HepG2 (cell line): ENCODE results near the gene NOC4L. TPM values are rescaled to one million over a fixed set of nuclear protein-coding genes. Genes with fewer than 3 reads are reported as not detected.
A peak's percentile ranks its signal among the peaks of the same experiment; 100 is the strongest.

Source experiments
- BHLHE40 ChIP-seq: IDR thresholded peaks from 2 replicates; pipeline ENCODE4 v1.6.1; 2011; ENCODE audit warnings: low read length, improper control_type of control experiment
- ELF3 ChIP-seq: IDR thresholded peaks from 2 replicates; pipeline ENCODE4 v1.6.1; 2016; ENCODE audit warnings: missing genetic modification reagents, missing compliant biosample characterization
- JDP2 ChIP-seq: sonication (generic); formaldehyde crosslinking; IDR thresholded peaks from 2 replicates; pipeline ENCODE4 v1.8.1; 2022; ENCODE audit warnings: missing genetic modification reagents, borderline replicate concordance
- MEIS2 ChIP-seq: sonication (generic); formaldehyde crosslinking; IDR thresholded peaks from 2 replicates; pipeline ENCODE4 v1.9.0; 2021; ENCODE audit warnings: mild to moderate bottlenecking, missing genetic modification reagents
- MTERF4 ChIP-seq: sonication (generic); formaldehyde crosslinking; IDR thresholded peaks from 2 replicates; pipeline ENCODE4 v1.8.0; 2023; ENCODE audit warnings: mild to moderate bottlenecking, missing genetic modification reagents
- MYPOP ChIP-seq: sonication (generic); formaldehyde crosslinking; IDR thresholded peaks from 2 replicates; pipeline ENCODE4 v1.8.1; 2023; ENCODE audit warnings: mild to moderate bottlenecking, moderate library complexity, missing genetic modification reagents
- NCOA1 ChIP-seq: sonication (generic); formaldehyde crosslinking; IDR thresholded peaks from 2 replicates; pipeline ENCODE4 v1.9.0; 2021; ENCODE audit warnings: missing genetic modification reagents
- NCOA5 ChIP-seq: sonication (generic); formaldehyde crosslinking; IDR thresholded peaks from 2 replicates; pipeline ENCODE4 v1.4.0; 2020; ENCODE audit warnings: missing genetic modification reagents
- PCBP2 ChIP-seq: fragments of 200-400 bp; formaldehyde crosslinking; optimal IDR thresholded peaks from 2 replicates; pipeline ENCODE3; 2018; ENCODE audit warnings: low read length, low read depth; ENCODE audit not compliant: poor library complexity, severe bottlenecking
- PHB2 ChIP-seq: fragments of 450-650 bp; IDR thresholded peaks from 2 replicates; pipeline ENCODE4 v1.6.1; 2018; ENCODE audit not compliant: partially characterized antibody
- PHF21A ChIP-seq: sonication (generic); formaldehyde crosslinking; IDR thresholded peaks from 2 replicates; pipeline ENCODE4 v1.5.0; 2020; ENCODE audit warnings: mild to moderate bottlenecking, missing genetic modification reagents
- RXRB ChIP-seq: IDR thresholded peaks from 2 replicates; pipeline ENCODE4 v1.6.1; 2016; ENCODE audit warnings: borderline replicate concordance, missing genetic modification reagents, missing compliant biosample characterization
- SETDB1 ChIP-seq: sonication (generic); formaldehyde crosslinking; IDR thresholded peaks from 2 replicates; pipeline ENCODE4 v1.5.1; 2020; ENCODE audit warnings: missing genetic modification reagents, mild to moderate bottlenecking, borderline replicate concordance
- SIN3A ChIP-seq: IDR thresholded peaks from 2 replicates; pipeline ENCODE4 v1.6.1; 2011; ENCODE audit warnings: low read depth, mild to moderate bottlenecking, control low read depth, low read length, borderline replicate concordance
- SIX1 ChIP-seq: sonication (generic); formaldehyde crosslinking; IDR thresholded peaks from 2 replicates; pipeline ENCODE4 v1.4.0; 2020; ENCODE audit warnings: missing genetic modification reagents, borderline replicate concordance
- SPEN ChIP-seq: sonication (generic); formaldehyde crosslinking; IDR thresholded peaks from 2 replicates; pipeline ENCODE4 v1.5.1; 2020; ENCODE audit warnings: low read depth, mild to moderate bottlenecking, missing genetic modification reagents
- SRY ChIP-seq: sonication (generic); formaldehyde crosslinking; IDR thresholded peaks from 2 replicates; pipeline ENCODE4 v1.8.0; 2022; ENCODE audit warnings: mild to moderate bottlenecking, missing genetic modification reagents
- ZKSCAN8 ChIP-seq: IDR thresholded peaks from 2 replicates; pipeline ENCODE4 v1.6.1; 2016; ENCODE audit warnings: borderline replicate concordance, missing genetic modification reagents, missing compliant biosample characterization
- ZMYM3 ChIP-seq: sonication (generic); formaldehyde crosslinking; IDR thresholded peaks from 2 replicates; pipeline ENCODE4 v1.5.1; 2020; ENCODE audit warnings: mild to moderate bottlenecking, missing genetic modification reagents
- ZNF138 ChIP-seq: sonication (generic); formaldehyde crosslinking; IDR thresholded peaks from 2 replicates; pipeline ENCODE4 v1.5.0; 2020; ENCODE audit warnings: mild to moderate bottlenecking, low read depth, missing genetic modification reagents
- ZNF569 ChIP-seq: sonication (generic); formaldehyde crosslinking; IDR thresholded peaks from 2 replicates; pipeline ENCODE4 v1.5.0; 2020; ENCODE audit warnings: mild to moderate bottlenecking, missing genetic modification reagents, moderate library complexity, borderline replicate concordance
- ZSCAN9 ChIP-seq: IDR thresholded peaks from 2 replicates; pipeline ENCODE4 v1.6.1; 2016; ENCODE audit warnings: borderline replicate concordance
- polyA plus RNA-seq, 8 experiments: library from polyadenylated mRNA; depleted of rRNA in 3 of 8; stranded (reverse) in 7 of 8; unstranded in 1 of 8; fragments of >200 nt; fragmentation: Illumina TruSeq in 4 of 8; extraction: Trizol in 4 of 8; gene quantifications; 2 replicates each; pipeline versions ENCODE4 v1.2.1 to v1.2.3, GENCODE V29; 2011 to 2016; ENCODE audit warnings: low read depth in 4 of 8, missing spikeins in 1 of 8, mixed read lengths in 1 of 8; ENCODE audit not compliant: insufficient read depth in 1 of 8
- total RNA-seq, 5 experiments: library from RNA; depleted of rRNA; stranded (reverse); fragments of >200 nt; fragmentation: Illumina TruSeq; extraction: Trizol; gene quantifications; 2 replicates each; pipeline ENCODE4 v1.2.3, GENCODE V29; 2016; ENCODE audit warnings: low read depth in 1 of 5
- TF ChIP-seq, protein P1 (sequence below): sonication (generic); formaldehyde crosslinking; IDR thresholded peaks from 2 replicates; pipeline ENCODE4 v1.4.0; 2020; ENCODE audit warnings: mild to moderate bottlenecking, missing genetic modification reagents
- TF ChIP-seq, protein P2 (sequence below): sonication (generic); formaldehyde crosslinking; IDR thresholded peaks from 2 replicates; pipeline ENCODE4 v1.5.0; 2020; ENCODE audit warnings: missing genetic modification reagents
- TF ChIP-seq, protein P3 (sequence below): sonication (generic); formaldehyde crosslinking; IDR thresholded peaks from 2 replicates; pipeline ENCODE4 v1.4.0; 2020; ENCODE audit warnings: mild to moderate bottlenecking, missing genetic modification reagents

NOC4L gene
- total and polyA plus RNA-seq, 2 of the 13 experiments (the other 11 are each of a cell fraction or from before 2014, with no cell fraction given), result 4.3 to 14.6 TPM

GRCh38 chr12:132153501-132154340 is 9.5 kb downstream of the NOC4L start (continued):
- TF ChIP-seq SPEN (CRISPR knock-in tag) (0 out of 2 replicates have a peak, but pooled peaks have one; percentile 29), BHLHE40 (no peak), PHF21A (CRISPR knock-in tag) (no peak), PHB2 (no peak), ZNF569 (CRISPR knock-in tag) (no peak), MYPOP (CRISPR knock-in tag) (peak; percentile 28; the same call in 1 of the 2 replicates), NCOA1 (CRISPR knock-in tag) (no peak), SRY (CRISPR knock-in tag) (no peak), ELF3 (CRISPR knock-in tag) (0 out of 2 replicates have a peak, but pooled peaks have one; percentile 22), MEIS2 (no peak), RXRB (CRISPR knock-in tag) (peak; percentile 35; the same call in 1 of the 2 replicates), SIX1 (CRISPR knock-in tag) (no peak), ZNF138 (CRISPR knock-in tag) (no peak), JDP2 (CRISPR knock-in tag) (no peak), NCOA5 (CRISPR knock-in tag) (no peak), SIN3A (no peak), SETDB1 (CRISPR knock-in tag) (peak; percentile 46; the same call in 1 of the 2 replicates), MTERF4 (CRISPR knock-in tag) (peak; percentile 82), ZSCAN9 (CRISPR knock-in tag) (peak; percentile 30; the same call in 1 of the 2 replicates), PCBP2 (no peak), ZMYM3 (peak; percentile 13; the same call in 1 of the 2 replicates), ZKSCAN8 (CRISPR knock-in tag) (no peak)
- TF ChIP-seq, protein P1, sequence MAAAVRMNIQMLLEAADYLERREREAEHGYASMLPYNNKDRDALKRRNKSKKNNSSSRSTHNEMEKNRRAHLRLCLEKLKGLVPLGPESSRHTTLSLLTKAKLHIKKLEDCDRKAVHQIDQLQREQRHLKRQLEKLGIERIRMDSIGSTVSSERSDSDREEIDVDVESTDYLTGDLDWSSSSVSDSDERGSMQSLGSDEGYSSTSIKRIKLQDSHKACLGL (CRISPR knock-in tag), result no peak
- TF ChIP-seq, protein P2, sequence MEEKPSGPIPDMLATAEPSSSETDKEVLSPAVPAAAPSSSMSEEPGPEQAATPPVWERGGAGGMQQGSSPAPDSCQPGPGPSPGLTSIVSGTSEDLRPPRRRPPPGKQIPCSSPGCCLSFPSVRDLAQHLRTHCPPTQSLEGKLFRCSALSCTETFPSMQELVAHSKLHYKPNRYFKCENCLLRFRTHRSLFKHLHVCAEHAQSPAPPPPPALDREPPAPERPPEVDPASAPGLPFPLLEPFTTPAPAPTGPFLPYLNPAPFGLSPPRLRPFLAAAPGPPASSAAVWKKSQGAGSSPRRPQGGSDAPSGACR (CRISPR knock-in tag), result no peak
- TF ChIP-seq, protein P3, sequence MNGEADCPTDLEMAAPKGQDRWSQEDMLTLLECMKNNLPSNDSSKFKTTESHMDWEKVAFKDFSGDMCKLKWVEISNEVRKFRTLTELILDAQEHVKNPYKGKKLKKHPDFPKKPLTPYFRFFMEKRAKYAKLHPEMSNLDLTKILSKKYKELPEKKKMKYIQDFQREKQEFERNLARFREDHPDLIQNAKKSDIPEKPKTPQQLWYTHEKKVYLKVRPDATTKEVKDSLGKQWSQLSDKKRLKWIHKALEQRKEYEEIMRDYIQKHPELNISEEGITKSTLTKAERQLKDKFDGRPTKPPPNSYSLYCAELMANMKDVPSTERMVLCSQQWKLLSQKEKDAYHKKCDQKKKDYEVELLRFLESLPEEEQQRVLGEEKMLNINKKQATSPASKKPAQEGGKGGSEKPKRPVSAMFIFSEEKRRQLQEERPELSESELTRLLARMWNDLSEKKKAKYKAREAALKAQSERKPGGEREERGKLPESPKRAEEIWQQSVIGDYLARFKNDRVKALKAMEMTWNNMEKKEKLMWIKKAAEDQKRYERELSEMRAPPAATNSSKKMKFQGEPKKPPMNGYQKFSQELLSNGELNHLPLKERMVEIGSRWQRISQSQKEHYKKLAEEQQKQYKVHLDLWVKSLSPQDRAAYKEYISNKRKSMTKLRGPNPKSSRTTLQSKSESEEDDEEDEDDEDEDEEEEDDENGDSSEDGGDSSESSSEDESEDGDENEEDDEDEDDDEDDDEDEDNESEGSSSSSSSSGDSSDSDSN (CRISPR knock-in tag), result peak; percentile 58
